ENCODE data around the gene NEK10.

GRCh38 chr3:27353221-27353620 lies 16.0 kb downstream of the NEK10 start:
- no peak for TF ChIP-seq RCOR1 (IDR thresholded peaks at IDR 0.05; ENCODE audit: low read depth, low read length)
- TF ChIP-seq NPAS2 (CRISPR knock-in tag; IDR thresholded peaks at IDR 0.05; ENCODE audit: borderline replicate concordance) = no peak
- TF ChIP-seq CHD2 (IDR thresholded peaks at IDR 0.05; ENCODE audit: low read length, partially characterized antibody) = no peak

Measured in A549 (cell line).